8988T (cell line): ENCODE results near the gene SYT13.

Source experiments
- DNase-seq: peaks from one replicate; pipeline ENCODE4 v3.0.0; 2011

Gene SYT13

GRCh38 chr11:45245218-45246045 is 40.7 kb downstream of the SYT13 start:
- no peak for DNase-seq

- DNase-seq = no peak
Measured at GRCh38 chr11:45243967-45244366, 42.2 kb downstream of the SYT13 start.

GRCh38 chr11:45239733-45240132 is 46.4 kb downstream of the SYT13 start:
- DNase-seq = no peak

- DNase-seq = peak; percentile 40
Measured at GRCh38 chr11:45238724-45239123, 47.4 kb downstream of the SYT13 start.

- no peak for DNase-seq
Measured at GRCh38 chr11:45237711-45238315, 48.3 kb downstream of the SYT13 start.

- no peak for DNase-seq
Measured at GRCh38 chr11:45234306-45235006, 51.7 kb downstream of the SYT13 start.

GRCh38 chr11:45233804-45234170 is 52.4 kb downstream of the SYT13 start:
- no peak for DNase-seq

GRCh38 chr11:45233121-45233803 is 52.9 kb downstream of the SYT13 start:
- peak; percentile 95 for DNase-seq

- DNase-seq = no peak
Measured at GRCh38 chr11:45232341-45233080, 53.6 kb downstream of the SYT13 start.

GRCh38 chr11:45229401-45230020 is 56.6 kb downstream of the SYT13 start:
- no peak for DNase-seq

- DNase-seq = no peak
Measured at GRCh38 chr11:45227836-45228235, 58.3 kb downstream of the SYT13 start.

- DNase-seq = no peak
Measured at GRCh38 chr11:45226901-45227300, 59.2 kb downstream of the SYT13 start.

- DNase-seq = no peak
Measured at GRCh38 chr11:45225961-45226871, 59.9 kb downstream of the SYT13 start.

- DNase-seq = no peak
Measured at GRCh38 chr11:45225277-45225676, 60.9 kb downstream of the SYT13 start.

GRCh38 chr11:45224766-45225165 is 61.4 kb downstream of the SYT13 start:
- no peak for DNase-seq

- no peak for DNase-seq
Measured at GRCh38 chr11:45223496-45223895, 62.6 kb downstream of the SYT13 start.

GRCh38 chr11:45219411-45219810 is 66.7 kb downstream of the SYT13 start:
- DNase-seq = no peak

GRCh38 chr11:45218705-45219104 is 67.4 kb downstream of the SYT13 start:
- no peak for DNase-seq

GRCh38 chr11:45217991-45218390 is 68.2 kb downstream of the SYT13 start:
- DNase-seq = no peak

- DNase-seq = no peak
Measured at GRCh38 chr11:45216901-45217300, 69.2 kb downstream of the SYT13 start.

- DNase-seq = no peak
Measured at GRCh38 chr11:45216031-45216430, 70.1 kb downstream of the SYT13 start.
